OCI-LY7 (cell line): ENCODE data around the gene OXLD1. TPM values are rescaled to one million over a fixed set of nuclear protein-coding genes. Genes with fewer than 3 reads are reported as not detected.
"Not testable (repeated sequence)": the region's sequence is repeated elsewhere in the genome, so short reads cannot be mapped to it uniquely, and the experiment has no call there.

Experiments used
- BruUV-seq: library from RNA; stranded (reverse); fragments of 400-500 nt; replicated peaks from 2 replicates; lab custom pipeline; 2021; lab: Mats Ljungman, UMichigan
- CTCF ChIA-PET: fragments of 300-600 bp; sonication (Branson Sonifier 250); formaldehyde crosslinking; loops from one replicate; lab custom pipeline; 2022; ENCODE audit warnings: antibody characterized with exemption; ENCODE audit not compliant: unreplicated experiment; lab: Charles Lee
- POLR2A ChIA-PET: fragments of 300-600 bp; sonication (Branson Sonifier 250); formaldehyde crosslinking; loops from one replicate; lab custom pipeline; 2022; ENCODE audit warnings: antibody characterized with exemption; lab: Charles Lee
- DNase-seq: peaks from one replicate; pipeline ENCODE4 v3.0.0-alpha.2; 2015; ENCODE audit warnings: low spot score
- H2AFZ ChIP-seq: fragments of 200-600 bp; sonication (generic), shearing (Covaris generic); 2 replicates; pipeline ENCODE4 v1.6.1; 2014; ENCODE audit warnings: mild to moderate bottlenecking, antibody characterized with exemption, low read length, moderate library complexity
- H3K27ac ChIP-seq: fragments of 200-600 bp; sonication (generic); 2 replicates; pipeline ENCODE4 v1.5.1; 2014; ENCODE audit warnings: mixed run types, low read depth, mild to moderate bottlenecking, moderate library complexity, low read length, inconsistent platforms; ENCODE audit not compliant: poor library complexity, severe bottlenecking
- H3K36me3 ChIP-seq: fragments of 200-600 bp; sonication (generic); 2 replicates; pipeline ENCODE4 v1.6.1; 2014; ENCODE audit warnings: mild to moderate bottlenecking, antibody characterized with exemption, low read length, moderate library complexity, mixed read lengths; ENCODE audit not compliant: insufficient read depth
- H3K4me1 ChIP-seq: fragments of 200-600 bp; sonication (generic); 2 replicates; pipeline ENCODE4 v1.5.1; 2014; ENCODE audit warnings: mild to moderate bottlenecking, low read length; ENCODE audit not compliant: insufficient read depth, poor library complexity, severe bottlenecking
- H3K4me2 ChIP-seq: fragments of 200-600 bp; sonication (generic); 2 replicates; pipeline ENCODE4 v1.6.1; 2014; ENCODE audit warnings: mild to moderate bottlenecking, low read length
- H3K4me3 ChIP-seq: fragments of 200-600 bp; sonication (generic); 2 replicates; pipeline ENCODE4 v1.5.1; 2014; ENCODE audit warnings: mild to moderate bottlenecking, low read depth, low read length; ENCODE audit not compliant: poor library complexity, severe bottlenecking
- H3K79me2 ChIP-seq: fragments of 200-600 bp; sonication (generic); 2 replicates; pipeline ENCODE4 v1.6.1; 2016; ENCODE audit warnings: low read depth, mild to moderate bottlenecking, low read length, moderate library complexity, mixed read lengths; ENCODE audit not compliant: insufficient read depth
- H3K9me2 ChIP-seq: fragments of 200-600 bp; sonication (generic); 2 replicates; pipeline ENCODE4 v1.6.1; 2016; ENCODE audit warnings: mild to moderate bottlenecking, low read length, mixed read lengths; ENCODE audit not compliant: insufficient read depth
- H3K9me3 ChIP-seq: fragments of 200-600 bp; sonication (generic); 2 replicates; pipeline ENCODE4 v1.6.1; 2014; ENCODE audit warnings: mild to moderate bottlenecking, mixed run types, low read length, mixed read lengths
- H4K20me1 ChIP-seq: fragments of 200-600 bp; sonication (generic); 2 replicates; pipeline ENCODE4 v1.6.1; 2014; ENCODE audit warnings: mild to moderate bottlenecking, antibody characterized with exemption, low read length, moderate library complexity, mixed read lengths; ENCODE audit not compliant: insufficient read depth
- EZH2phosphoT487 ChIP-seq: fragments of 200-600 bp; sonication (generic); IDR thresholded peaks from 2 replicates; pipeline ENCODE4 v1.6.1; 2018; ENCODE audit warnings: low read depth, borderline replicate concordance, mild to moderate bottlenecking, mixed run types, antibody characterized with exemption, low read length, moderate library complexity, mixed read lengths
- intact Hi-C: fragments of 100-400 bp; cut with micrococcal nuclease; formaldehyde crosslinking; loops from one replicate; pipeline ENCODE4 v1.10.0; 2022; ENCODE audit not compliant: unreplicated experiment
- total RNA-seq, 2 experiments: library from RNA; depleted of rRNA in 1 of 2; stranded (reverse); fragments of >200 nt in 1 of 2; shearing (Covaris generic) in 1 of 2; gene quantifications; 2 replicates each; pipeline ENCODE4 v1.2.3, GENCODE V29; 2014 to 2022
- TF ChIP-seq, protein P1 (sequence below): fragments of 200-600 bp; sonication (generic); conservative IDR thresholded peaks from 2 replicates; pipeline ENCODE4 v1.5.1; 2014; ENCODE audit warnings: mild to moderate bottlenecking, antibody characterized with exemption, low read length, moderate library complexity, mixed read lengths

Gene OXLD1
- total RNA-seq, 2 experiments from 2014 or later = 116 to 151 TPM

DNA sequence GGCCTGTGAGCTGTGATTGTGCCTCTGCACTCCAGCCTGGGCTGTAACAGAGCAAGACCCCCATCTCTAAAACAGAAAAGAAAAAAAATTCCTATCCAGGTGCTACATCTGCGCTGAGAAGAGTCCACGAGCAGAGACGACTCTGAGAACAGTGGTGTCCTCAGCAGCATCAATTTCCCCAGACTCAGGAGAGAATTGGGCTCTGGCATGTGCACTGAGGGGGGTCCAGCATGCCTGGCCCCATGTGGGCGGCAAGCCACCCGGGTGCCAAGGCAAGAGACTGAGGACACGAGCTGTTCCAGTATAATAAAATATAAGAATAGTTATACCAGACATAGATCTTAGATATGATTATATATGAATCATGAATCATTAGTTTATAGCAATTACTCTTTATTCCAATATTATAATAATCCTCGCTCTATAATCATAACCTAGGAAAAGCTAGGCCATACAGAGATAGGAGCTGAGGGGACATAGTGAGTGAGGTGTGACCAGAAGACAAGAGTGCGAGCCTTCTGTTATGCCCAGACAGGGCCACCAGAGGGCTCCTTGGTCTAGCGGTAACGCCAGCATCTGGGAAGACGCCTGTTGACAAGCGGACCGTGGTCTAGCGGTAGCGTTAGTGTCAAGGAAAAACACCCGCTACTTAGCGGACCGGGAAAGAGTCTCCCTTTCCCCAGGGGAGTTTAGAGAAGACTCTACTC, 9.3 kb upstream of the OXLD1 start:
- intact Hi-C loops, H3K9me2 ChIP-seq, H3K79me2 ChIP-seq, H4K20me1 ChIP-seq, H2AFZ ChIP-seq, H3K9me3 ChIP-seq, H3K4me2 ChIP-seq, H3K4me3 ChIP-seq, H3K4me1 ChIP-seq, POLR2A ChIA-PET, H3K27ac ChIP-seq, BruUV-seq: not testable (repeated sequence)
- H3K36me3 ChIP-seq = peaks cover 51% of the 10 kb centered on the region
- CTCF ChIA-PET = interaction anchor here (0.6 kb wide), 2 partner anchors 8 to 23 kb away, joined by 3 read pairs; no protein-coding TSS in a partner anchor
- TF ChIP-seq, protein P1, sequence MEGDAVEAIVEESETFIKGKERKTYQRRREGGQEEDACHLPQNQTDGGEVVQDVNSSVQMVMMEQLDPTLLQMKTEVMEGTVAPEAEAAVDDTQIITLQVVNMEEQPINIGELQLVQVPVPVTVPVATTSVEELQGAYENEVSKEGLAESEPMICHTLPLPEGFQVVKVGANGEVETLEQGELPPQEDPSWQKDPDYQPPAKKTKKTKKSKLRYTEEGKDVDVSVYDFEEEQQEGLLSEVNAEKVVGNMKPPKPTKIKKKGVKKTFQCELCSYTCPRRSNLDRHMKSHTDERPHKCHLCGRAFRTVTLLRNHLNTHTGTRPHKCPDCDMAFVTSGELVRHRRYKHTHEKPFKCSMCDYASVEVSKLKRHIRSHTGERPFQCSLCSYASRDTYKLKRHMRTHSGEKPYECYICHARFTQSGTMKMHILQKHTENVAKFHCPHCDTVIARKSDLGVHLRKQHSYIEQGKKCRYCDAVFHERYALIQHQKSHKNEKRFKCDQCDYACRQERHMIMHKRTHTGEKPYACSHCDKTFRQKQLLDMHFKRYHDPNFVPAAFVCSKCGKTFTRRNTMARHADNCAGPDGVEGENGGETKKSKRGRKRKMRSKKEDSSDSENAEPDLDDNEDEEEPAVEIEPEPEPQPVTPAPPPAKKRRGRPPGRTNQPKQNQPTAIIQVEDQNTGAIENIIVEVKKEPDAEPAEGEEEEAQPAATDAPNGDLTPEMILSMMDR = peak; percentile 73
- DNase-seq = peak; percentile 44

DNA sequence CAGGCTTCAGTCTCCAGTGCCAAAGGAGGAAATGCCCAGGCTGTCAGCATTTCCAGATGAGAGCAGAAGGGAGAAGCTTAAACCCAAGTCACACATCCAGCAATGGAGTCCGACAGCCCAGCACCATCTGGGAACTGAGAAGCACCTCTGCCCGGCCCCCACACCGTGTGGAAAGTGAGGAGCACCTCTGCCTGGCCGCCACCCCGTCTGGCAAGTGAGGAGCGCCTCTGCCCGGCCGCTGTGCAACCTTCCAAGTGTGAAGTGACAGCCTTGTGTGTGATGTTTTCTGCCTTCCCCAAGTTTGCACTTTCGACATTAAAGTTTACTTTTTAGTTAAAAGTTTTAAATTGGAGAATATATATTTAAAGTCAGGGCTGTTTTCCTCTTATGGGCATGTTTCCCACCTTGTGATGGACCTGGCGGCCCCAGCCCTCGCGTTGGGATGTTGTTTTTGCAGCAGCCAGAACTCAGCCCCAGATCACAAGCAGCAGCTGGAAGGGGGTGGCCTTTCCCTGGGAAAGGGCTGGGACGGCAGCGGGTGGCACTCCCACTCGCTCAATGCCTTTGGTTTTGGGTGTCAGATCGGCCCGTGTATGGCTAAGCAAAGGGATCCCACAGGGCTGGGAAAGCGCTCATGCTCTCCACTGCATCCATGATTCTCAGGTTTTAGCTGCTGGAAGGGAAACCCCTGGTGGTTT, 7.3 kb upstream of the OXLD1 start:
- intact Hi-C loops = no loop called here
- Histone ChIP-seq H4K20me1 (no peaks in the 10 kb centered on the region), H3K4me3 (no peak overlapping the region), H3K27ac (no peak overlapping the region), H3K4me2 (no peak overlapping the region), H3K9me2 (no peaks in the 10 kb centered on the region), H3K79me2 (peaks cover 2% of the 10 kb centered on the region; the same call in 1 of the 2 replicates), H3K9me3 (no peaks in the 10 kb centered on the region), H3K4me1 (no peaks in the 10 kb centered on the region), H3K36me3 (peaks cover 67% of the 10 kb centered on the region), H2AFZ (no peak overlapping the region)
- BruUV-seq = no TSS peak
- CTCF ChIA-PET = no interaction called here
- TF ChIP-seq, protein P1 = no peak
- no peak for DNase-seq
- POLR2A ChIA-PET = no interaction called here

DNA sequence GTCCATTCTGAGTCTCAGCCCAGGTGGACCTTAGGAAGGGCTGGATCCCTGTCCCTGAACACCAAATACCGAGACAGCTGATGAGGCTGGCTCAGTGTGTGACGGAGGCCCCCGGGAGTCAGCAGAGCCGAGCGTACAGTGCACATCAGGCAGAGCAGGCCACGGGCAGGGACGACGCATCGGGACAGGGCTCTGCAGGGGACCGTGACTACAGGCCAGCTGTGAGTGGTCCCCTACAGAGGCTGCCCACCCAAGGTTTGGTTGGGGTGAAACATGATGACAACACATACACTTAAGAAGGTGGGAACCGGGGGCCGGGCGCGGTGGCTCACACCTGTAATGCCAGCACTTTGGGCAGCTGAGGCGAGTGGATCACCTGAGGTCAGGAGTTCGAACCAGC, 6.5 kb upstream of the OXLD1 start:
- H4K20me1 ChIP-seq = no peaks in the 10 kb centered on the region
- CTCF ChIA-PET = no interaction called here
- no peak overlapping the region for H3K4me2 ChIP-seq
- H3K9me2 ChIP-seq = no peaks in the 10 kb centered on the region
- no TSS peak for BruUV-seq
- no peaks in the 10 kb centered on the region for H3K9me3 ChIP-seq
- POLR2A ChIA-PET = no interaction called here
- DNase-seq = no peak
- TF ChIP-seq, protein P1 = no peak
- no peak for TF ChIP-seq EZH2phosphoT487
- peaks cover 6% of the 10 kb centered on the region for H3K4me1 ChIP-seq
- peaks cover 9% of the 10 kb centered on the region; the same call in 1 of the 2 replicates for H3K79me2 ChIP-seq
- H2AFZ ChIP-seq = no peak overlapping the region
- H3K27ac ChIP-seq = no peak overlapping the region
- H3K36me3 ChIP-seq = peaks cover 74% of the 10 kb centered on the region
- H3K4me3 ChIP-seq = no peak overlapping the region
- intact Hi-C loops = no loop called here
